Panc1 (cell line): ENCODE results near the gene ESF1. TPM values are rescaled to one million over a fixed set of nuclear protein-coding genes. Genes with fewer than 3 reads are reported as not detected.

Experiments
- ATAC-seq: fragments of 200-7000 bp; cut with Tn5 transposase; 2 replicates; pipeline ENCODE4 v1.9.1; 2020; ENCODE audit warnings: mild to moderate bottlenecking, moderate library complexity
- BruUV-seq: library from RNA; stranded (reverse); fragments of 400-500 nt; replicated peaks from 2 replicates; lab custom pipeline; 2021; lab: Mats Ljungman, UMichigan
- CTCF ChIA-PET: fragments of 300-600 bp; sonication (Branson Sonifier 250); formaldehyde crosslinking; loops from one replicate; lab custom pipeline; 2022; ENCODE audit warnings: antibody characterized with exemption; lab: Charles Lee
- POLR2A ChIA-PET: fragments of 300-600 bp; sonication (Branson Sonifier 250); formaldehyde crosslinking; loops from one replicate; lab custom pipeline; 2022; ENCODE audit warnings: antibody characterized with exemption; lab: Charles Lee
- DNase-seq: peaks from one replicate; pipeline ENCODE4 v3.0.0-alpha.2; 2010; ENCODE audit warnings: low read depth, low spot score
- H3K27ac ChIP-seq: 2 replicates; pipeline ENCODE4 v1.5.1; 2011; ENCODE audit warnings: mild to moderate bottlenecking, low read length, inconsistent platforms
- H3K27me3 ChIP-seq: fragments of 200-500 bp; sonication (Bioruptor generic); 2 replicates; pipeline ENCODE4 v1.6.0; 2014; ENCODE audit warnings: low read length, inconsistent platforms; ENCODE audit not compliant: control insufficient read depth, insufficient read depth
- H3K36me3 ChIP-seq: fragments of 200-500 bp; sonication (Bioruptor generic); 2 replicates; pipeline ENCODE4 v1.5.1; 2014; ENCODE audit warnings: inconsistent platforms, mild to moderate bottlenecking, low read length, moderate library complexity; ENCODE audit not compliant: control insufficient read depth, insufficient read depth
- H3K4me1 ChIP-seq: 2 replicates; pipeline ENCODE4 v1.5.1; 2011; ENCODE audit warnings: inconsistent platforms, mild to moderate bottlenecking, low read length, moderate library complexity; ENCODE audit not compliant: control insufficient read depth, insufficient read depth
- H3K4me3 ChIP-seq, 2 experiments: 2 replicates each; pipeline ENCODE4 v1.5.1; 2011 to 2012; ENCODE audit warnings: low read depth in 2 of 2, low read length in 2 of 2, mild to moderate bottlenecking in 2 of 2, inconsistent platforms in 1 of 2, moderate library complexity in 1 of 2
- H3K9me3 ChIP-seq: fragments of 200-500 bp; sonication (Bioruptor generic); 2 replicates; pipeline ENCODE4 v1.5.1; 2014; ENCODE audit warnings: low read depth, mild to moderate bottlenecking, inconsistent platforms, low read length, moderate library complexity; ENCODE audit not compliant: control insufficient read depth, insufficient read depth
- CTCF ChIP-seq: fragments of 450-650 bp; IDR thresholded peaks from 2 replicates; pipeline ENCODE4 v1.5.1; 2017; ENCODE audit warnings: mild to moderate bottlenecking
- POLR2AphosphoS5 ChIP-seq: IDR thresholded peaks from 2 replicates; pipeline ENCODE4 v1.6.1; 2012; ENCODE audit warnings: mild to moderate bottlenecking, low read depth, low read length, moderate library complexity
- REST ChIP-seq, 2 experiments: IDR thresholded peaks; 2 replicates each; pipeline ENCODE4 v1.6.1; 2011 to 2012; ENCODE audit warnings: low read depth in 2 of 2, control low read depth in 1 of 2, low read length in 1 of 2, mild to moderate bottlenecking in 1 of 2, moderate library complexity in 1 of 2; ENCODE audit not compliant: insufficient read depth in 1 of 2
- SIN3A ChIP-seq: IDR thresholded peaks from 2 replicates; pipeline ENCODE4 v1.6.1; 2012; ENCODE audit warnings: low read depth, mild to moderate bottlenecking, low read length, moderate library complexity, borderline replicate concordance; ENCODE audit not compliant: insufficient read depth
- TCF7L2 ChIP-seq: IDR thresholded peaks from 2 replicates; pipeline ENCODE4 v1.6.1; 2011; ENCODE audit warnings: mild to moderate bottlenecking, low read depth, low read length, inconsistent platforms
- in situ Hi-C: cut with HindIII; loops from 2 replicates; pipeline ENCODE4 v1.10.0; 2016; ENCODE audit warnings: low sequenced_read_pairs, low pct_unique_long_range_greater_than_20kb
- intact Hi-C: fragments of 100-400 bp; cut with micrococcal nuclease; formaldehyde crosslinking; loops from one replicate; pipeline ENCODE4 v1.10.0; 2022; ENCODE audit not compliant: unreplicated experiment
- total RNA-seq: library from RNA; stranded (reverse); gene quantifications from one replicate; pipeline ENCODE4 v1.2.1, GENCODE V29; 2021; ENCODE audit not compliant: unreplicated experiment

The ESF1 gene
- total RNA-seq, 1 experiment from 2014 or later = 26.4 TPM

GRCh38 chr20:13799040-13799439 is 14.3 kb upstream of the ESF1 start:
- in situ Hi-C loops = no loop called here
- no peak overlapping the region for H3K4me3 ChIP-seq
- ATAC-seq = no peak
- intact Hi-C loops = no loop called here
- peaks cover 58% of the 10 kb centered on the region for H3K36me3 ChIP-seq
- H3K27ac ChIP-seq = peak overlapping the region; percentile 7; the same call in 1 of the 2 replicates
- ChIA-PET CTCF (no interaction called here), POLR2A (no interaction called here)
- no peaks in the 10 kb centered on the region for H3K27me3 ChIP-seq
- no peaks in the 10 kb centered on the region; the same call in 1 of the 2 replicates for H3K4me1 ChIP-seq
- BruUV-seq = no TSS peak
- no peaks in the 10 kb centered on the region for H3K9me3 ChIP-seq
- no peak for DNase-seq
- TF ChIP-seq POLR2AphosphoS5 = no peak
- no peak for TF ChIP-seq TCF7L2
- no peak for TF ChIP-seq CTCF
- TF ChIP-seq SIN3A = no peak
- no peak for TF ChIP-seq REST (IDR thresholded peaks at IDR 0.05; ENCODE audit: insufficient read depth in 1 of 2, low read depth in 2 of 2, low read length in 1 of 2)

GRCh38 chr20:13794667-13795066 is 9.9 kb upstream of the ESF1 start:
- ATAC-seq = no peak
- BruUV-seq = no TSS peak
- in situ Hi-C loops (no loop called here), intact Hi-C loops (no loop called here)
- TF ChIP-seq CTCF (no peak), TCF7L2 (no peak), SIN3A (no peak), REST (IDR thresholded peaks at IDR 0.05; ENCODE audit: insufficient read depth in 1 of 2, low read depth in 2 of 2, low read length in 1 of 2) (no peak), POLR2AphosphoS5 (no peak)
- H3K4me1 ChIP-seq = no peaks in the 10 kb centered on the region
- H3K4me3 ChIP-seq = no peak overlapping the region
- POLR2A ChIA-PET = no interaction called here
- H3K27ac ChIP-seq = no peak overlapping the region
- peaks cover 55% of the 10 kb centered on the region for H3K36me3 ChIP-seq
- no peaks in the 10 kb centered on the region for H3K9me3 ChIP-seq
- no peak for DNase-seq
- CTCF ChIA-PET = no interaction called here
- no peaks in the 10 kb centered on the region for H3K27me3 ChIP-seq
